ENCODE results near the gene MAMSTR.

DNA sequence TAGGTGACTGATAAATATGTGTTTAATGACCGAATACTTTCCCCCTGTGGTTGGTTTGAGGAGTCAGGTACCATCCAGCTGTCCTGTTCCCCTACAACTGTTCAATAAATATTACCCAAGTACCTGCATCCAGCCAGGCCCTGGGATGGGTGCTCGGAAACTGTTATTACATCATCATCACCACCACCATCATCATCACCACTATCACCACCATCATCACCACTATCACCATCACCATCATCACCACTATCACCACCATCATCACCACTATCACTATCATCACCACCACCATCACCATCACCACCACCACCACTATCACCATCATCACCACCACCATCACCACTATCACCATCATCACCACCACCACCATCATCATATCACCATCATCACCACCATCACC is 50.8 kb downstream of the MAMSTR start:
- TF ChIP-seq, protein P1, sequence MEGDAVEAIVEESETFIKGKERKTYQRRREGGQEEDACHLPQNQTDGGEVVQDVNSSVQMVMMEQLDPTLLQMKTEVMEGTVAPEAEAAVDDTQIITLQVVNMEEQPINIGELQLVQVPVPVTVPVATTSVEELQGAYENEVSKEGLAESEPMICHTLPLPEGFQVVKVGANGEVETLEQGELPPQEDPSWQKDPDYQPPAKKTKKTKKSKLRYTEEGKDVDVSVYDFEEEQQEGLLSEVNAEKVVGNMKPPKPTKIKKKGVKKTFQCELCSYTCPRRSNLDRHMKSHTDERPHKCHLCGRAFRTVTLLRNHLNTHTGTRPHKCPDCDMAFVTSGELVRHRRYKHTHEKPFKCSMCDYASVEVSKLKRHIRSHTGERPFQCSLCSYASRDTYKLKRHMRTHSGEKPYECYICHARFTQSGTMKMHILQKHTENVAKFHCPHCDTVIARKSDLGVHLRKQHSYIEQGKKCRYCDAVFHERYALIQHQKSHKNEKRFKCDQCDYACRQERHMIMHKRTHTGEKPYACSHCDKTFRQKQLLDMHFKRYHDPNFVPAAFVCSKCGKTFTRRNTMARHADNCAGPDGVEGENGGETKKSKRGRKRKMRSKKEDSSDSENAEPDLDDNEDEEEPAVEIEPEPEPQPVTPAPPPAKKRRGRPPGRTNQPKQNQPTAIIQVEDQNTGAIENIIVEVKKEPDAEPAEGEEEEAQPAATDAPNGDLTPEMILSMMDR (IDR thresholded peaks at IDR 0.05; ENCODE audit: insufficient read depth, low read depth, low read length), result no peak
- TF ChIP-seq EZH2 (IDR thresholded peaks at IDR 0.05; ENCODE audit: insufficient read depth, low read length), result no peak
